D341Med (cell line): Measurements from ENCODE around the gene ZNF558.

Source experiments
- DNase-seq: peaks from one replicate; pipeline ENCODE4 v3.0.0; 2012; ENCODE audit warnings: low spot score

ZNF558 gene

DNA sequence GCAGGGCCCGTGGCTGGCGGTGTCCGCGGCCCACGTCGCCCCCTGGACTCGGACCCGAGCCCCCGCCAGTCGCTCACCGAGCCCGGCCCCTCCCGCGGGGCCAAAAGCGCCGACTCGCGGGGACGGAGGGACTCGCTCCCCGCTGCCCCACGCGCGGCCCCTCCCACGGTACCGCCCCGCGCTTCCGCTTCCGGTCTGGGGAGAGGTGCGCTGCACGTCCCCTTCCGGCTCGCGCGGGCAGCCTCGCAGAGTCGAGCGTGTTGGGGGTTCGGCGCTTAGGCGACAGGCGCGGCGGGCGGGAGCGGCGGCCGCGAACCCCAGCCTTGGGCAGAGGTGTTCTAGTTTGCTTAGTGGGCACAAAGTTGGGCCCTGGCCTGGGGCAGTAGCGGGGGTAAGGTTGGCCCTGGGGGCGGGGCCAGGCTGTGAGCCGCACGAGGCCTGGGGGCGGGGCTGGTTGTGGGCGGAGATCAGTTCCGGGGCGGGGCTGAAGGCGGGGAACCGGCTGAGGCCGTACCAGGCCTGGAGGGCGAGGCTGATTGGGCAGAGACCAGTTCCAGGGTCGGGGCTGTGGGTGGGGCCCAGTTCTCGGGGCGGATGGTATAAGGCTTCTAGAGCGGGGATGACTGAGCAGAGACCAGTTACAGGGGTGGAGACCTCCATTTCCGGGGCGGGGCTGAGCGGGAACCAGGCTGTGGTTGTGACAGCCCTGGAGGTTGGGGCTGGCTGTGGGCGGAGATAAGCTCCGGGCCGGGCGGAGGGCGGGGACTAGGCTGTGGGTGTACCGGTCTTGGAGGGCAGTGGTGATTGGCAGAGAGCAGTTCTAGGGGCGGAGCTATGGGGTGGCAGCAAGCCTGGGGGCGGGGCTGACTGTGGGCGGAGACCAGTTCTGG lies at the start of gene ZNF558, which contains the start of gene MBD3L1:
TSS of gene ZNF558 (minus strand) at position 173 of the 890 bp plus-strand sequence. CDS start 9,645 bp downstream, outside the sequence.
TSS of gene MBD3L1 (plus strand) at position 246 of the 890 bp plus-strand sequence. CDS start 10,302 bp downstream, outside the sequence.
- peak; percentile 98 for DNase-seq

DNA sequence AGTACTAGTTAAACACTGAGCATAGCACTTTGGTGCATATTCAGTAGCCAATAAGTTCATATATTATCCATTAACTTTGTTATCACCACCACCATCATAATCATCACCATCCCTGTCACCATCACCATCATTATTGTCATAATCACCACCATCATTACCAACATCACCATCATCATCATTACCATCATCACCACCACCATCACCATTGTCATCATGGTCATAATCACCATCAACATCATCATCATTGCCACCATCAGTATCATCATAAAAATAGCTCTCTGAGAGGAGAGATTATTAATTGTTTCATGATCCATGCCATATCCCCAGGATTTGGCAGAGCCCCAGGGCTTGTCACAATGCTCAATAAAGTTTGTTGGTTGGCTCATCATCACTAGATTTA lies 49.4 kb upstream of the ZNF558 start:
- DNase-seq, result no peak

- DNase-seq, result no peak
Measured at GRCh38 chr19:8880868-8881488, 48.9 kb upstream of the ZNF558 start.

DNA sequence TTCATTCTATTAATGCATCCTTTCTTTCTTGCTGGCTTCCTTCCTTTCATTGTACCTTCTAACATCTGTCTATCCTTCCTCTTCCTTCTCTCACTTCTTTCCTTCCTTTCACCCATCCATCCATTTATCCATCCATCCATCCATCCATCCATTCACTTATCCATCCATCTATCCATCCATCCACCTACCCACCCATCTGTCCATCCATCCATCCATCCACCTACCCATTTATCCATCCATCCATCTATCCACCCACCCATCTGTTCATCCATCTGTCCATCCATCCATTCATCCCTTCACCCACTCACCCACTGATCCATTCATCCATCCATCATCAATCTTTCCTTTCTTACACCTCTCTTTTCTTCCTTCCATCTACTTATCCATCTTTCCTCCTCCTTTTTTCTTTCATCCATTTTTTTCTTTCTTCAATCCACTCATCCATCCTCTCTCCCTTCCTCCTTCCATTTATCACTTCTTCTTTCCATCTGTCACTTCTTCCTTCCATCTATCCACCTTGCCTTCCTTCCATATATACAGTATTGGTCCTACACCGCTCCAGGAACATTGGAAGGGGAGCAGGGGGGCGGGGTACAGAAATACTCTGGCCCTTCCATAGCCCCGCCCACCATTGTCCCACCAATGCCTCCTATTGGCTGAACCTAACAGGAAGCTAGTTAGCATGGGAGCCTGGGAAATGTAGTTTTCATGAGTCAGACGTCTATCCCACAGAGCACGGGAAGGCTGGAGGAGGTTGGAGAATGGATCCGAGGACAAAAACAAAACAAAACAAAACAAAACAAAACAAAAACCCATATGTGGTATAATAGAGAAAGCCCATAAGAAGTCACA lies 46.0 kb upstream of the ZNF558 start:
- DNase-seq, result no peak

DNA sequence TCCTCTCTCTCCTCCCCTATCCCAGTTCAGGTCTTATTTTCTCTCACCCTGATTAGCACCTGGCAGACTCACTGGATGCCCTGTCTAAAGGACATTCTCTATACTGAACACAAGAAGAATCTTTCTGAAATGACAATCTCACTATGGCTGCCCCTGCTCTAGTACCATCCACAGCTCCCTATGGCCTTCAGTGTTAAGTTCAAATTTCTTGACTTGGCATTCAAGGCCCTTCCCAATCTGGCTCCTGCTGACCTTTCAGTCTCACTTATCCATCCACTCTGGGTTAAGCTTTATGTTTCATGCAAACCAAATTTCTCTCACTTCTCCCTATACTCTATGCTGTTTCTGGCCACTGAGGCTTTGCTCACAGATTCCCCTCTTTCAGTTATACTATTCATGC lies 34.2 kb upstream of the ZNF558 start:
- DNase-seq, result no peak

DNA sequence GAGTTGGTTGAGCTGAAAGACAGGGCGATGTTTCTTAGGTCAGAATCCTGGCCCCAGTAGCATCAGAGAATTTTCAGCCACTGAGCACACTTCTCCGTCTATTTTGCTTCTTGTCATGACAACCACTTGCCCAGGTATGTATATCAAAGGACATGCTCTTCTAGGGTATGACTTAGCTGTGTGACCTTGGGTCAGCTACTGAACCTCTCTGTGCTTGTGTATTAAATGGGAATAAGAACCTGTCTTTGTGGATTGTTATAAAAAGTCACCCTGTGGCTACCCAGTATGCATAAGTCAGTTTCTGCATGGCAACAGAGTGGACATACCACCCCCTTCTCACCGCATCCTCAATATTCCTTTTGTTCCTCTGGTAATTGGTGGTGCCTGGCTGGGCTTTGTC lies 26.2 kb upstream of the ZNF558 start:
- DNase-seq, result no peak

DNA sequence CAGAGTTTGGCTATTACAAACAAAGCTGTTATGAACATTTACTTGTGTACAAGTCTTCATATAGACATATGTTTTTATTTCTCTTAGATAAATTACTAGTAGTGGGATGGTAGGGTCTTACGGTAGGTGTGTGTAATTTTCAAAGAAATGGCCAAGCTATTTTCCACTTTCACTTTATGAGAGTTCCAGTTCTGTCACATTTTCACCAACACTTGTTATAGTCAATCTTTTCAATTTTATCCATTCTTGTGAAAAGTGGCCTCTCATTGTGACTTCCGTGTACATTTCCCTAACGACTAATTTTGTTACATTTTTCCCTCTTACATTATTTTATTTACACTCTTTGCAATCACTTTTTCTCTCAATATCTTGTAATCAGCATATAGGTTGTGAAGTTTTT lies 18.4 kb upstream of the ZNF558 start:
- no peak for DNase-seq

DNA sequence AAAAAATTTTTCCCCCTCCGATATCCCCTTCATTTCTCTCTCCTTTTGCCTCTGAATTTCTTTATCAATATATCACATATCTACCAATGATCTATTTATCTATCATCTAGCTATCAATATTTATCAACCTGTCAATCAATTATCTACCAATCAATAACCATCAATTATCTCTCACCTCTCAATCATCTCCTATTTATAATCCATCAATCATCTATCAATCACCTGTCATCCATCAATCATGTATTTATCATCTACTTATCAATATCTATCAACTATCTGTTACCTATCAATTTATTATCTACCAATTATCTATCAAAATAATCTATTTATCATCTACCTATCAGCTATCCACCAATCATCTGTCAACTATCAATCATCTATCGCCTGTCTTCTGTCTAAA lies 17.1 kb upstream of the ZNF558 start:
- no peak for DNase-seq

- DNase-seq, result no peak
Measured at GRCh38 chr19:8846819-8847218, 14.7 kb upstream of the ZNF558 start.

GRCh38 chr19:8840708-8841107 lies 8.6 kb upstream of the ZNF558 start:
- DNase-seq, result no peak

DNA sequence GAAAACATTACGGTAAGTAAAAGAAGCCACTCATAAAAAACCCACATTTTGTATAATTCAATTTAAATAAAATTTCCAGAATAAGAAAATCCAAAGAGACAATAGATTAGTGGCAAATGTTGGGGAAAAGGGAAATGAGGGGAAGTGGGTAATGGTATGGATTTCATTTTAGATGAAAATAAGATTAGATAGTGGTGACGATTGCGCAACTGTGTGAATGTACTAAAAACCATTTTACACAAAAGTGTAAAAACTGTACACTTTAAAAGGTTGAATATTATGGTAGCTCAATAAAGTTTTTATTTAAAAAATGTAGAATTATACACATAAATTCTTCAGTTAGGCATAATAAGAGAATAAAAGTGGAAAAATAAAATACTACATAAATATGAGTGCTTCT lies 3.8 kb upstream of the ZNF558 start:
- no peak for DNase-seq

- no peak for DNase-seq
Measured at GRCh38 chr19:8835446-8835845, 3.3 kb upstream of the ZNF558 start.

- no peak for DNase-seq
Measured at GRCh38 chr19:8831832-8832131, 322 bp downstream of the ZNF558 start.

DNA sequence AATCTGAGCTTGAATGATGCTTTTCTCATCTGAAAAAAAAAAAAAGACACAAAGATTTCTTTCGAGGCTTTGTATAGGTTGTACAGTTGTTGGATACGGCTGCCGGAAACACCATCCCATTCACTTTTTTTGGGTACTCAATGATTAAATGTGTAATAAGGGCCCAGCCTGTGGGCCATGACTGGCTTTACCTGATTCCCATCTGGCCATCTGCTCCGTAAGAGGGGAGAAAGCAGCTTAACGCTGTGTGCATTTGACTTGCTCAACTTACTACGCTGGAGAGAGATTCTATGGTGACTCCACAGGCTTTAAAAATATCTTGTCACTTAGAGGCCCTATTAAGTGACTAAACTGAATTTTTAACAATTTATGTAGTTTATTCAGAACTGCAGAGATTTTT lies 731 bp downstream of the ZNF558 start:
- DNase-seq, result peak; percentile 52

DNA sequence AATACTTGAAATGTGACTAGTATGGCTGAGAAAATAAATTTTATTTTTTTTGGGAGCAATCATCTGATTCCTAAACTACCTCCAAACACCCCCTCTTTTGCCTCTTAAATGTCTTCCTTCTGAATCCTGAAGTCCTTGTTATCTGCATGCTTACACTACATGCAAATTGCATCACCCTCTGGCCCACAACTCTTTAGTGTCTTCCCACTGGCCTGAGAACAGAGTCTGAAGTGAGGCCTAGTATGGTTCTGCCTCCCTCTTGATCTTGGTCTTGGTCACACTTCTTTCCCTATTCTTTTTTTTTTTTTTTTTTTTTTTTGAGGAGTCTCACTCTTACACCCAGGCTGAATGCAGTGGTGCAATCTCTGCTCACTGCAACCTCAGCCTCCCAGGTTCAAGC lies 4.8 kb downstream of the ZNF558 start:
- no peak for DNase-seq

GRCh38 chr19:8826371-8826770 lies 5.7 kb downstream of the ZNF558 start:
- no peak for DNase-seq

DNA sequence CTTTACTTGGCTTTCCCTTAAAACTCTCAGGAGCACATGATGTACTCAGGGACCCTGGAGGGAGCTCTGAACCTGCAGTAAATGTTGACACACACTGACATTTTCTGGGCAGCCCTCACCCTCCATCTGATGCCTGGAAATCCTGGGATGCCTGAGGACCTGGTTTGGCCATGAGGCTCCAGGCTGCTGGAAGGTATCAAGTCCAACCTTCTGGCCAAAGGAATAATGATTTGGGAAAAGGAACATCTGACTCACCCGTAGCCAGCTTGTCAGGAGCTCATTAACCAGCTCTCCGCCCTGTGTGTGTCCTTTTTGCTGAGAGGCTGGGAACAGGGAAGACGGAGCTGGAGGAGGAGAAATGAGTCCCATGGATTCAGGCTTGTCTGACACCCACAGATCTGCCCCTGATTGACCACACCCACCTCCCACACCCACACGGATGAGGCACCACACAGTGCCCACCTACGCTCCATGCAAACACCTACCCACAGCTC lies 10.3 kb downstream of the ZNF558 start:
- no peak for DNase-seq

DNA sequence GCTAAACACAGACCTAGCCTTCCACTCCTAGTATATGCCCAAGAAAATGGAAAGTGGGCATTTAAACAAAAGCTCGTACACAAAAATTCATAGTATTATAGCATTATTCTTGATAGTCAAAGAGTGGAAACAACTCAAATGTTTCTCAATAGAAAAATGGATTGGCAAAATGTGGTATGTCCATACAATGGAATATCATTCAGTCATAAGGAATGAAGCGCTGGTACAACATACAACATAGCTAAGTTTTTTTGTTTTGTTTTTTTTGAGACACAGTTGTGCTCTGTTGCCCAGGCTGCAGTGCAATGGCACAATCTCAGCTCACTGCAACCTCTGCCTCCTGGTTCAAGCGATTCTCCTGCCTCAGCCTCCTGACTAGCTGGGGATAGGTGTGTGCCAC lies 11.9 kb downstream of the ZNF558 start:
- no peak for DNase-seq

- no peak for DNase-seq
Measured at GRCh38 chr19:8815780-8816179, 16.3 kb downstream of the ZNF558 start.

GRCh38 chr19:8814176-8814575 lies 17.9 kb downstream of the ZNF558 start:
- no peak for DNase-seq

DNA sequence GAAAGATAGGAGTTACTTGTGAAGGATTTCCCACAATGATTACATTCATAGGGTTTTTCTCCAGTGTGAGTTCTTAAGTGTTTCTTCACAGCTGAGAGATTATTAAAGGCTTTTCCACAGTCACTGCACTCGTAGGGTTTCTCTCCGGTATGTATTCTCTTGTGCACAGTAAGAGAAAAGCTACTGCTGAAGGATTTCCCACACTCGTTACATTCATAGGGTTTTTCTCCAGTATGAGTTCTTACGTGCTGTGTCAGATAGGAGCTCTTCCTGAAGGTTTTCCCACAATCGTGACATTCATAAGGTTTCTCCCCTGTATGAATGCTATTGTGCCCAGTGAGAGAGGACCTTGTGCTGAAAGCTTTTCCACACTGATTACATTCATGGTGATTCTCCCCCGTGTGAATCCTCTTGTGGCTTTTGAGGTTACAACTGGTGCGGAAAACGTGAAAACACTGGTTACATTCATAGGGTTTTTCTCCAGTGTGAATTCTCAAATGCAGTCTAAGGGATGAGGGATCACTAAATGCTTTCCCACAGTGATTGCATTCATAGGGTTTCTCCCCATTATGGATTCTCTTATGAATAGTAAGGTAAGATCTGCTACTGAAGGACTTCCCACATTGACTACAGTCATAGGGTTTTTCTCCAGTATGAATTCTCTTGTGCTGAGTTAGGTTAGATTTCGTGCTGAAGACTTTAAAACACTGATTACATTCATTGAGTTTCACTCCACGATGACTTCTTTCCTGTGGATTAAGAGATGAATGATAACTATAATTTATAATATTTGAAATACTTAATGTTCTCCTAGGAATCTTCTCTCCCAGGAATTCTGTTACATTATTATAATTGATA lies 20.6 kb downstream of the ZNF558 start:
- no peak for DNase-seq

DNA sequence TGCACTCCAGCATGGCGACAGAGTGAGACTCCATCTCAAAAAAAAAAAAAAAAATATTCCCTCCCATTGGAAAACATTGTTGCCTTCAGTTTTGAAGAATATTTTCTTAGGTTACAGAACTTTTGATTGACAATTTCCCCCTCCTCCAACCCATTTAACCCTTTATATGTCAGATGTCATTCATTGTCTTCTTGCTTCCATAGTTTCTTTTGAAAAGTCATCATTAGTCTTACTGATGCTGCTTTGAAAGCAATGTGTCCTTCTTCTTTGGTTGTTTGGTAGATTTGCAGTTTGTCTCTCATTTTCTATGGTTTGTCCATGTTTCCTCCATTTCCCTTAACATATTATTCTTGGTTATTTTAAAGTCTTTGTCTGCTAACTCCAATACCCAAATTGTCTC lies 25.4 kb downstream of the ZNF558 start:
- no peak for DNase-seq
